Measurements from ENCODE around the gene MAP4K3.
"Not testable (repeated sequence)": the region's sequence is repeated elsewhere in the genome, so short reads cannot be mapped to it uniquely, and the experiment has no call there.

The MAP4K3 gene

DNA sequence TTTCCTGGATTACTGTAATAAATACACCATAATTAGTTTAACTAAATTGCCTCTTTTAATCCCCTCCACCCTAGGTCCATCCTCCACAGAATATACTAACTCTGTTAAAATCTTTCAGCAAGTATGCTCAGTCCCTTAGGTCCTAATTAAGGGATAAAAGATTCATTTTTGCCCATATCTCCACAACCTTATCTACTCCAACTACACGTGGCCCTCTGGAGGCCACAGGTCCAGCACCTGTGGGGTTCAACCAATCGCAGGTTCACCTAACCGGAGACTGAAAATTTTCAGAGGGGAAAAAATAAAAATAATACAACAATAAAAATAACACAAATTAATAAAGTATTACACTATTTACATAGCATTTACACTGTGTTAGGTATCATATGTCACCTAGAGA, 86.4 kb downstream of the MAP4K3 start:
- no peak for DNase-seq (ENCODE audit: low read depth, low spot score)

DNA sequence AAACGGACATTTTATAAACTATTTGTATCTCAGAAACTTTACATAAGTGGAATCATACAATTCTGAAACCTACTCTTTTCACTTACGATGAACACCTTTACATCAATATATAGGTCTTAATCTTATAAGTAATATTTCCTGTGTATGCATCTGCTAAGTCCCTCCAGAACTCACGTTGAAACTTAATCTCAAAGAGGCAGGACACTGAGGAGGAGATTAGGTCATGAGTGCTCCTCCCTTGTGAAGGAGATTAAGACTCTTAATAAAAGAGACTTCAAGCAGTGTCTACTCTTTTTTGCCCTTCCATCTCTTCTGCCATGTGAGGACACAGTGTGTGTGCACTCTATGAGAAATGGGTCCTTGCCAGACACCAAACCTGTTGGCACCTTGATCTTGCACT, 98.6 kb downstream of the MAP4K3 start:
- no peak for DNase-seq (ENCODE audit: low read depth, low spot score)
- no peaks in the 10 kb centered on the region for H3K9me3 ChIP-seq (ENCODE audit: control insufficient read depth, insufficient read depth, low read length)
- no peaks in the 10 kb centered on the region; the same call in 1 of the 2 replicates for H3K4me1 ChIP-seq (ENCODE audit: control insufficient read depth, insufficient read depth, low read length)
- no peak overlapping the region for H3K27ac ChIP-seq (ENCODE audit: low read length)
- H3K36me3 ChIP-seq (ENCODE audit: control insufficient read depth, insufficient read depth, low read length) = no peaks in the 10 kb centered on the region
- no CpG with 5 or more reads among the region's 3 CpGs for WGBS (ENCODE audit: insufficient coverage, insufficient read length)
- H3K27me3 ChIP-seq (ENCODE audit: control insufficient read depth, insufficient read depth, low read length) = no peaks in the 10 kb centered on the region
- H3K4me3 ChIP-seq (ENCODE audit: low read length) = no peak overlapping the region

More for the DNA sequence above, 86.4 kb downstream of the MAP4K3 start:
- Histone ChIP-seq H3K9me3 (ENCODE audit: control insufficient read depth, insufficient read depth, low read length) (no peaks in the 10 kb centered on the region), H3K27me3 (ENCODE audit: control insufficient read depth, insufficient read depth, low read length) (no peaks in the 10 kb centered on the region), H3K36me3 (ENCODE audit: control insufficient read depth, insufficient read depth, low read length) (0 out of 2 replicates have a peak, but pooled peaks cover 2% of the 10 kb centered on the region), H3K4me3 (ENCODE audit: low read length) (no peak overlapping the region), H3K27ac (ENCODE audit: low read length) (no peak overlapping the region), H3K4me1 (ENCODE audit: control insufficient read depth, insufficient read depth, low read length) (no peaks in the 10 kb centered on the region)
- WGBS (ENCODE audit: insufficient coverage, insufficient read length) = no CpG with 5 or more reads among the region's 3 CpGs

DNA sequence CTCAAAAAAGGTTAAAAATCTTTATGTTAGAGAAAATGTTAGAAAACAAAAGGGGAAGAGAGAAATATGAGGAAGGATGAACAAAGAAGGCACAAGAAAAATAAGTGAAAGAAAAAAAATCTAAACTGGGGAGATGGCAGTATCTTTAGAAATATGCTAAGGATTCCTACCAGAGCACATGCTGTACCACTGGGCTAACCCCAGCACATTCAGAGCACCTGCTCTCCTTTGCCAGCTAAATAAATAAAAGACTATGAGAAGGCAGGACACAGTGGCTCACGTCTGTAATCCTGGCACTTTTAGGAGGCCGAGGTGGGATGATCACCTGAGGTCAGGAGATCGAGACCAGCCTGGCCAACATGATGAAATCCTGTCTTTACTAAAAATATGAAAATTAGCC, 101.2 kb downstream of the MAP4K3 start:
- Histone ChIP-seq H3K4me3 (ENCODE audit: low read length) (no peak overlapping the region), H3K4me1 (ENCODE audit: control insufficient read depth, insufficient read depth, low read length) (no peaks in the 10 kb centered on the region; the same call in 1 of the 2 replicates), H3K36me3 (ENCODE audit: control insufficient read depth, insufficient read depth, low read length) (no peaks in the 10 kb centered on the region), H3K9me3 (ENCODE audit: control insufficient read depth, insufficient read depth, low read length) (no peaks in the 10 kb centered on the region), H3K27ac (ENCODE audit: low read length) (no peak overlapping the region), H3K27me3 (ENCODE audit: control insufficient read depth, insufficient read depth, low read length) (no peaks in the 10 kb centered on the region)
- WGBS (ENCODE audit: insufficient coverage, insufficient read length) = no CpG with 5 or more reads among the region's 3 CpGs
- no peak for DNase-seq (ENCODE audit: low read depth, low spot score)

DNA sequence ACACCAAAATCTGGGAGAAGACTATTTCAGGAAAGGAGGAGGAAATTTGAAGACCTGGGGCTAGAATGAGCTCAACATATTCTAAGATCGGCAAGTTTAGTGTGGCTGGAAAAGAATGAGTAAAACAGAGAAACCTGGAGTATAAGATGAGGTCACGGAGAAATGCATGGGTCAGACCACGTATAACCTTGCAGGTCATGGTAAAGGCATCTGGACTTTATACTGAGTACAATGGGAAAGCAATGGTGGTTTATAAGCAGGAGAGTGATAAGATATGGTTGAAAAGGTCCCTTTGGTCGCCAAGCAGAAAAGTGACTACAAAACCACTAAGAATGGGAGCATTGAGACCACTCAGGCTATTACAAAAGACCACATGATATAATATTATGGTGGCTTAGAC, 102.1 kb downstream of the MAP4K3 start:
- Histone ChIP-seq H3K4me3 (ENCODE audit: low read length) (no peak overlapping the region), H3K4me1 (ENCODE audit: control insufficient read depth, insufficient read depth, low read length) (no peaks in the 10 kb centered on the region; the same call in 1 of the 2 replicates), H3K27me3 (ENCODE audit: control insufficient read depth, insufficient read depth, low read length) (no peaks in the 10 kb centered on the region), H3K9me3 (ENCODE audit: control insufficient read depth, insufficient read depth, low read length) (no peaks in the 10 kb centered on the region), H3K27ac (ENCODE audit: low read length) (no peak overlapping the region), H3K36me3 (ENCODE audit: control insufficient read depth, insufficient read depth, low read length) (no peaks in the 10 kb centered on the region)
- no peak for DNase-seq (ENCODE audit: low read depth, low spot score)
- no CpG with 5 or more reads among the region's 4 CpGs for WGBS (ENCODE audit: insufficient coverage, insufficient read length)

DNA sequence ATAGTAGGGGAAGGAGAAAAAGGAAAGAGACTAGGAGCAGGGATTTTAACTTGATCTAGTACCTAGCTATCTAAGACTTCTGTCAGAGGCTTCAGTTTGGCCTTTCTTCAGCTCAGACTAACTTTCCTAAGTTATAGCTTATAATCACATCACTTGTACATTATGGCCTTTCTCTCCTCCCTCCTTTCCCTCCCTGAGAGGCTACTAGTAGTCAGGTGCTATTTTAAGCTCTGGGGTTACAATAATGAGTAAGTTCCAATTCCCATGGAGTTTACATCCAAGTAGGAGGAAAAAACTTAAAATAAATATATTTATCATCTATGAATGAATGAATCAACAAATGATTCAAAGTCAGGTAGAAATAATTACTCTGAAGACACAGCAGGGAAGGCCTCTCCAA, 102.6 kb downstream of the MAP4K3 start:
- Histone ChIP-seq H3K27me3 (ENCODE audit: control insufficient read depth, insufficient read depth, low read length) (no peaks in the 10 kb centered on the region), H3K4me3 (ENCODE audit: low read length) (no peak overlapping the region), H3K9me3 (ENCODE audit: control insufficient read depth, insufficient read depth, low read length) (no peaks in the 10 kb centered on the region), H3K27ac (ENCODE audit: low read length) (no peak overlapping the region), H3K36me3 (ENCODE audit: control insufficient read depth, insufficient read depth, low read length) (no peaks in the 10 kb centered on the region), H3K4me1 (ENCODE audit: control insufficient read depth, insufficient read depth, low read length) (no peaks in the 10 kb centered on the region; the same call in 1 of the 2 replicates)
- no peak for DNase-seq (ENCODE audit: low read depth, low spot score)

DNA sequence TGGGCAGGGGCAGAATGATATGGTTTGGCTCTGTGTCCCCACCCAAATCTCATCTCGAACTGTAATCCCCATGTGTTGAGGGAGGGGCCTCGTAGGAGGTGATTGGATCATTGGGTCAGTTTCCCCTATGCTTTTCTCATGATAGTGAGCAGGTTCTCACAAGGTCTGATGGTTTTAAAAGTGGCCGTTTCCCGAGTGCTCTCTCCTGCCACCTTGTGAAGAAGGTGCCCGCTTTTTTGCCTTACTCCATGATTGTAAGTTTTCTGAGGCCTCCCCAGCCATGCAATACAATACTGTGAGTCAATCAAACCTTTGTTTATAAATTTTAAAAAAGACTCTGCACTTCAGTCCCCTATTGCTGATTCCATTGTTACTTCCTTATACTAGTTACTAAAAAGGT, 110.4 kb downstream of the MAP4K3 start:
- Histone ChIP-seq H3K36me3 (ENCODE audit: control insufficient read depth, insufficient read depth, low read length) (no peaks in the 10 kb centered on the region), H3K27ac (ENCODE audit: low read length) (no peak overlapping the region), H3K4me3 (ENCODE audit: low read length) (no peak overlapping the region), H3K9me3 (ENCODE audit: control insufficient read depth, insufficient read depth, low read length) (no peaks in the 10 kb centered on the region), H3K4me1 (ENCODE audit: control insufficient read depth, insufficient read depth, low read length) (no peaks in the 10 kb centered on the region), H3K27me3 (ENCODE audit: control insufficient read depth, insufficient read depth, low read length) (no peaks in the 10 kb centered on the region)
- no CpG with 5 or more reads among the region's 5 CpGs for WGBS (ENCODE audit: insufficient coverage, insufficient read length)
- peak; percentile 7 for DNase-seq (ENCODE audit: low read depth, low spot score)

DNA sequence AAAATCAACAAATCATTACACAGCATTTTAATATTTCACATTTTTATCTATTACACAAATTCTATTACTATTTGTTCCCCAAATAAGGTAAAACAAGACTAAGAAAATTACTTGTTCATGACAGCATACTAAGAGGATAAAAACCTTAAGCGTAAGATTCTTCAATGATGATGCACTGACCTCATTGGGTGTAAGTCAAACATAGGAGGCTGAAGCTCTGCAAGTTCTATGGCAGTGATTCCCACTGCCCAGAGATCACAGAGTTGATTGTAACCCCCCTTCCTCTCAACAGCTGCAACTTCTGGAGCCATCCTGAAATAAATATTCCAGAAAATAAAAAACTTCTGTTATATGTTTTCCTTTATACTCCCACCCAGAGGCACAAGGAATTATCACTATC, 111.1 kb downstream of the MAP4K3 start:
- Histone ChIP-seq H3K4me3 (ENCODE audit: low read length) (no peak overlapping the region), H3K9me3 (ENCODE audit: control insufficient read depth, insufficient read depth, low read length) (no peaks in the 10 kb centered on the region), H3K36me3 (ENCODE audit: control insufficient read depth, insufficient read depth, low read length) (no peaks in the 10 kb centered on the region), H3K27ac (ENCODE audit: low read length) (no peak overlapping the region), H3K27me3 (ENCODE audit: control insufficient read depth, insufficient read depth, low read length) (no peaks in the 10 kb centered on the region), H3K4me1 (ENCODE audit: control insufficient read depth, insufficient read depth, low read length) (no peaks in the 10 kb centered on the region)
- no peak for DNase-seq (ENCODE audit: low read depth, low spot score)
- no CpG with 5 or more reads among the region's 1 CpG for WGBS (ENCODE audit: insufficient coverage, insufficient read length)

DNA sequence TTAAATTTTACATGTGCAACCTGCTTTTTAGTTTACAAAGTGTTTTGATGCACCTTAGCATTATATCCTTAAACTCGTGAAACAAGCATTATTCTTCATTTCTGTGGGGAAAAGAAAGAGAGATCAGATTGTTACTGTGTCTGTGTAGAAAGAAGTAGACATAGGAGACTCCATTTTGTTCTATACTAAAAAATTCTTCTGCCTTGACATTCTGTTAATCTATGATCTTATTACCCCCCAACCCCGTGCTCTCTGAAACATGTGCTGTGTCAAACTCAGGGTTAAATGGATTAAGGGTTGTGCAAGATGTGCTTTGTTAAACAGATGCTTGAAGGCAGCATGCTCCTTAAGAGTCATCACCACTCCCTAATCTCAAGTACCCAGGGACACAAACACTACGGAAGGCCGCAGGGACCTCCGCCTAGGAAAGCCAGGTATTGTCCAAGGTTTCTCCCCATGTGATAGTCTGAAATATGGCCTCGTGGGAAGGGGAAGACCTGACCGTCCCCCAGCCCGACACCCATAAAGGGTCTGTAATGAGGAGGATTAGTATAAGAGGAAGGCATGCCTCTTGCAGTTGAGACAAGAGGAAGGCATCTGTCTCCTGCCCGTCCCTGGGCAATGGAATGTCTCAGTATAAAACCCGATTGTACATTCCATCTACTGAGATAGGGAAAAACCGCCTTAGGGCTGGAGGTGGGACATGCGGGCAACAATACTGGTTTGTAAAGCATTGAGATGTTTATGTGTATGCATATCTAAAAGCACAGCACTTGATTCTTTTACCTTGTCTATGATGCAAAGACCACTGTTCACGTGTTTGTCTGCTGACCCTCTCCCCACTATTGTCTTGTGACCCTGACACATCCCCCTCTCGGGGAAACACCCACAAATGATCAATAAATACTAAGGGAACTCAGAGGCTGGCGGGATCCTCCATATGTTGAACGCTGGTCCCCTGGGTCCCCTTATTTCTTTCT, 115.7 kb downstream of the MAP4K3 start:
- not testable (repeated sequence) for DNase-seq (ENCODE audit: low read depth, low spot score); H3K27ac ChIP-seq (ENCODE audit: low read length); H3K4me3 ChIP-seq (ENCODE audit: low read length); H3K9me3 ChIP-seq (ENCODE audit: control insufficient read depth, insufficient read depth, low read length); H3K36me3 ChIP-seq (ENCODE audit: control insufficient read depth, insufficient read depth, low read length); H3K4me1 ChIP-seq (ENCODE audit: control insufficient read depth, insufficient read depth, low read length); H3K27me3 ChIP-seq (ENCODE audit: control insufficient read depth, insufficient read depth, low read length)
- WGBS (ENCODE audit: insufficient coverage, insufficient read length) = no CpG with 5 or more reads among the region's 16 CpGs

DNA sequence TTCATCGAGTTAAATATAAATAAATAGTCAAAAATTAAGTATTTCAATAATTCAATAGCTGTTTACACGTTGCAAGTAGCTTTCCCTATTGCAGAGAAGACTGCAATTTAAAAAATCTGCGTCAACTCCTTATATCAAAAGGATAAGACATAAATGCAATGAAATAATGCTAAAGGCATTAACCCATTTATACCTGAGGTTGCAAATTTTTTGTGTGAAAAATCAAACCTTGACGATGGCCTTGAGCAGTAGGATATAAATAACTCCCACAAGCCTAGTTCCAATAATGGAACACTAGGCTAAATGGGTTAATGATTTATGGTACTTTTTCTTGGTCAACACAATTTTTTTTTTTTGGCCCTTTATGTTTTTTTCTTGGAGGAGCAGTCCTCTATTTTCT, 116.9 kb downstream of the MAP4K3 start:
- no peak overlapping the region for H3K27ac ChIP-seq (ENCODE audit: low read length)
- no peaks in the 10 kb centered on the region for H3K36me3 ChIP-seq (ENCODE audit: control insufficient read depth, insufficient read depth, low read length)
- H3K4me3 ChIP-seq (ENCODE audit: low read length) = no peak overlapping the region
- H3K9me3 ChIP-seq (ENCODE audit: control insufficient read depth, insufficient read depth, low read length) = no peaks in the 10 kb centered on the region
- H3K27me3 ChIP-seq (ENCODE audit: control insufficient read depth, insufficient read depth, low read length) = no peaks in the 10 kb centered on the region
- no peak for DNase-seq (ENCODE audit: low read depth, low spot score)
- WGBS (ENCODE audit: insufficient coverage, insufficient read length) = no CpG with 5 or more reads among the region's 4 CpGs
- H3K4me1 ChIP-seq (ENCODE audit: control insufficient read depth, insufficient read depth, low read length) = no peaks in the 10 kb centered on the region

DNA sequence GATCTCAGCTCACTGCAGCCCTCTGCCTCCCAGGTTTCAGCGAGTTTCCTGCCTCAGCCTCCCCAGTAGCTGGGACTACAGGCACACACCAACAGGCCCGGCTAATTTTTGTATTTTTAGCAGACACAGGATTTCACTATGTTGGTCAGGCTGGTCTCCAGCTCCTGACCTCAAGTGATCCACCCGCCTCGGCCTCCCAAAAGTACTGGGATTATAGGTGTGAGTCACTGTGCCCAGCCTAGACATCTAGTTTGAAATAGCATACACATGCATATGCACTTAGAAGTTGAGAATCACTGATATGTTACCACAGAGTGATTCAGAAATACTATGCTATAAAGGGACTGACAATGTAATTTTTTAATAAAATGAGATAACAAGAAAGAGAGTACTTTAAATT, 123.5 kb downstream of the MAP4K3 start:
- Histone ChIP-seq H3K27ac (ENCODE audit: low read length) (no peak overlapping the region), H3K4me3 (ENCODE audit: low read length) (no peak overlapping the region), H3K27me3 (ENCODE audit: control insufficient read depth, insufficient read depth, low read length) (no peaks in the 10 kb centered on the region), H3K36me3 (ENCODE audit: control insufficient read depth, insufficient read depth, low read length) (peaks cover 2% of the 10 kb centered on the region; the same call in 1 of the 2 replicates), H3K9me3 (ENCODE audit: control insufficient read depth, insufficient read depth, low read length) (no peaks in the 10 kb centered on the region), H3K4me1 (ENCODE audit: control insufficient read depth, insufficient read depth, low read length) (no peaks in the 10 kb centered on the region)
- no peak for DNase-seq (ENCODE audit: low read depth, low spot score)
- WGBS (ENCODE audit: insufficient coverage, insufficient read length) = no CpG with 5 or more reads among the region's 4 CpGs

DNA sequence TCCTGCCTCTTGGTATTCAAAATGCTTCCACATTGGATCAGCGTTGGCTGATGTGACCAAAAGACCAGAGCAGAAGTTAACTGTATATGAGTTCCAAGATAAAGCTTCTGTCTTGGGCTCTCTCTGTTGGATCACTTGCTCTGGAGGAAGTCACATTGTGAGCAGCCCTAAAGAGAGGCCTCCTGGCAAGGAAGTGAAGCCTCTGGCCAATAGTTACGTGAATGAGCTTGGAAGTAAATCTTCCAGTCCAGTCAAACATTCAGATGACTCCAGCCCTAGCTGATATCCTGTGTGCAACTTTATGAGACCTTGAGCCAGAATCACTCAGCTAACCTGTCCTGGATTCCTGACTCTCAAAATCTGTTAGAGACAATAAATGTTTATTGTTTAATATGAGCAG, 125.6 kb downstream of the MAP4K3 start:
- DNase-seq (ENCODE audit: low read depth, low spot score) = no peak
- Histone ChIP-seq H3K9me3 (ENCODE audit: control insufficient read depth, insufficient read depth, low read length) (no peaks in the 10 kb centered on the region), H3K27ac (ENCODE audit: low read length) (no peak overlapping the region), H3K27me3 (ENCODE audit: control insufficient read depth, insufficient read depth, low read length) (no peaks in the 10 kb centered on the region), H3K4me1 (ENCODE audit: control insufficient read depth, insufficient read depth, low read length) (no peaks in the 10 kb centered on the region), H3K4me3 (ENCODE audit: low read length) (no peak overlapping the region), H3K36me3 (ENCODE audit: control insufficient read depth, insufficient read depth, low read length) (peaks cover 2% of the 10 kb centered on the region; the same call in 1 of the 2 replicates)
- WGBS (ENCODE audit: insufficient coverage, insufficient read length) = no CpG with 5 or more reads among the region's 2 CpGs
